ENCODE measurements around the gene SLC18B1. TPM values are rescaled to one million over a fixed set of nuclear protein-coding genes. Genes with fewer than 3 reads are reported as not detected.

The SLC18B1 gene
- total RNA-seq, 2 experiments from 2014 or later: 5.8 to 6.0 TPM

DNA sequence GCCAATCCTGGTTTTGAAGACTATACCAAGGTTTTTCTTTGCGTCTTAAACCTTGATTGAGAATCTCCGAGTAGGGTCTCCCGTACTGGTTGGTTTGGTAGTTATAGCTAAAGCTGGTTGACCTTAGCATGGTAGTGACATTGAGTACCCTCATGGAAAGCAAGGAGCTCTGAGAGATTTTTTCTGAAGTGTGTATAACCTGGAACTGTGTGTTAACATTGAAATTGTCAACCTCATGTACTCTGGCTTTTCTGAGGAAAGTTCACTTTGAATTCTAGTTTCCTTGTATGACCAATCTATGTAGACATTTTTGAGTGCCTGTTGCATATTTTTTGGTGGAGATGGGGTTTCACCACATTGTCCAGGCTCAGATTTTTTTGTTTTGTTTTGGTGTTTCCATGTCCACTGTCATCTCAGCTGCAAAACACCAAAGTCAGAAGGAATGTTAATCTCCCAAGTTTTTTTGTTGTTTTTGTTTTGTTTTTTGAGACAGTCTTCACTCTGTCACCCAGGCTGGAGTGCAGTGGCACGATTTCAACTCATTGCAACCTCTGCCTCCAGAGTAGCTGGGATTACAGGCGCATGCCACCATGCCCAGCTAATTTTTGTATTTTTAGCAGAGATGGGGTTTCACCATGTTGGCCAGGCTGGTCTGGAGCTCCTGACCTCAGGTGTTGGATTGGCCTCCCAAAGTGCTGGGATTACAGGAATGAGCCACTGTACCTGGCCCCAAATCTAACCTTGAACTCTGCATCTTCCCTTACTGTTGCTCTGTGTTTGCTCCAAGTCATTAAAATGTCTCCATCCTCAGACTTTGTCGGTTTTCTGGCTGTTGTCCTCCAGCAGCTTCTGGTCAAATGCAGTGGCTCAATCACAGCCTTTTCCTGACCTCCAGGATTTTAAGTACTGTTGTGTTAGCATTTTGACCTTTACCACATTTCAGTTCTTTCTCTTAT is 20.2 kb upstream of the SLC18B1 start:
- Histone ChIP-seq H3K4me3 (ENCODE audit: low read depth, low read length, poor library complexity, severe bottlenecking) (peak overlapping the region; percentile 93), H3K4me2 (ENCODE audit: low read length) (peak overlapping the region; percentile 80), H3K27ac (ENCODE audit: low read depth, low read length, poor library complexity, severe bottlenecking) (peak overlapping the region; percentile 23), H3K4me1 (ENCODE audit: insufficient read depth, low read length, poor library complexity, severe bottlenecking) (peaks cover 37% of the 10 kb centered on the region), H3K9me3 (ENCODE audit: low read length) (no peaks in the 10 kb centered on the region), H2AFZ (ENCODE audit: low read length) (no peak overlapping the region), H4K20me1 (ENCODE audit: insufficient read depth, low read length) (peaks cover 51% of the 10 kb centered on the region), H3K9me2 (ENCODE audit: insufficient read depth, low read length) (no peaks in the 10 kb centered on the region), H3K79me2 (ENCODE audit: insufficient read depth, low read depth, low read length) (peaks cover 37% of the 10 kb centered on the region), H3K36me3 (ENCODE audit: insufficient read depth, low read length) (peaks cover 55% of the 10 kb centered on the region)
- intact Hi-C loops (cut with micrococcal nuclease; ENCODE audit: unreplicated experiment): loop anchor here (10.0 kb wide), 2 partner anchors 904 to 1136 kb away; partner anchors contain the start of gene TBPL1
- TF ChIP-seq, protein P1, sequence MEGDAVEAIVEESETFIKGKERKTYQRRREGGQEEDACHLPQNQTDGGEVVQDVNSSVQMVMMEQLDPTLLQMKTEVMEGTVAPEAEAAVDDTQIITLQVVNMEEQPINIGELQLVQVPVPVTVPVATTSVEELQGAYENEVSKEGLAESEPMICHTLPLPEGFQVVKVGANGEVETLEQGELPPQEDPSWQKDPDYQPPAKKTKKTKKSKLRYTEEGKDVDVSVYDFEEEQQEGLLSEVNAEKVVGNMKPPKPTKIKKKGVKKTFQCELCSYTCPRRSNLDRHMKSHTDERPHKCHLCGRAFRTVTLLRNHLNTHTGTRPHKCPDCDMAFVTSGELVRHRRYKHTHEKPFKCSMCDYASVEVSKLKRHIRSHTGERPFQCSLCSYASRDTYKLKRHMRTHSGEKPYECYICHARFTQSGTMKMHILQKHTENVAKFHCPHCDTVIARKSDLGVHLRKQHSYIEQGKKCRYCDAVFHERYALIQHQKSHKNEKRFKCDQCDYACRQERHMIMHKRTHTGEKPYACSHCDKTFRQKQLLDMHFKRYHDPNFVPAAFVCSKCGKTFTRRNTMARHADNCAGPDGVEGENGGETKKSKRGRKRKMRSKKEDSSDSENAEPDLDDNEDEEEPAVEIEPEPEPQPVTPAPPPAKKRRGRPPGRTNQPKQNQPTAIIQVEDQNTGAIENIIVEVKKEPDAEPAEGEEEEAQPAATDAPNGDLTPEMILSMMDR (conservative IDR thresholded peaks at IDR 0.05; ENCODE audit: low read length): no peak
- TF ChIP-seq EZH2phosphoT487 (IDR thresholded peaks at IDR 0.05; ENCODE audit: borderline replicate concordance, low read depth, low read length): no peak
- CTCF ChIA-PET (ENCODE audit: unreplicated experiment): no interaction called here
- POLR2A ChIA-PET: interaction anchor here (0.7 to 0.9 kb wide), 3 partner anchors 58 to 333 kb away, joined by 3 to 4 read pairs (median 3); no protein-coding TSS in a partner anchor
- no TSS peak for BruUV-seq (replicated peaks)
- peak; percentile 7 for DNase-seq (ENCODE audit: low spot score)

DNA sequence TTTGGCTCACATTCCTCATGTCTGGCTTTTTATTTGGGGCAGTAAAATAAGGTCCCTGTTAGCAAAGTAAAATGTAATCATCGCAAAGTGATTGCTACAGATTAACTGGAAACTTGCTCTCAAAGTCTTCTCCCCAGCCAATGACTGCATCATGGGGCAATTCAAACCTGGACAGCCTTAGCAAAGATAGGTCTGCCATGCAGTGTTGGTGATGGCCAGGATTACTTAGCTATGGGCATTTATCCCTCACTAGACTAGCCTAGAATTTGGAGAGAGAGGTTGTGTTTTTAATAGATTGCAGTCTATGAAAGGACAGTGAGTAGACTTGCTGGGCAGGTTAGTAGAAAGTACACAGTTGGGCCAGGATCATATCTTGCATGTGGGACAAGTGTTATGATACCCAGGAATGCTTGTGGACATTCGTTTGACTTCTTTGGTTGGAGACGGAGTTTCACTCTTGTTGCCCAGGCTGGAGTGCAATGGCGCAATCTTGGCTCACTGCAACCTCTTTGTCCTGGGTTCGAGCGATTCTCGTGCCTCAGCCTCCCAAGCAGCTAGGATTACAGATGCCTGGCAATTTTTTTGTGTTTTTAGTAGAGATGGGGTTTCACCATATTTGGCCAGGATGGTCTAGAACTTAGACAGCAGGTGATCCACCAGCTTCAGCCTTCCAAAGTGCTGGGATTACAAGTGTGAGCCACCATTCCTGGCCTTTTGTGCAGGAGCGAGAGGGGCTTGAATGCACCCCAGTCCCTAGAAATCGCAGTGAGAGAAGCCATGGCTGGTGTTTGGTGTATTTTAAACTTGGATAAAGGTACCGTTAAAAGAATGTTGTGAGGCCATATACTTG is 19.3 kb upstream of the SLC18B1 start:
- ChIA-PET POLR2A (interaction anchor here (0.7 to 4.1 kb wide), 7 partner anchors 19 to 549 kb away, joined by 3 to 21 read pairs (median 5); partner anchors contain the start of genes SLC18B1 and VNN2), CTCF (ENCODE audit: unreplicated experiment) (no interaction called here)
- no peak for DNase-seq (ENCODE audit: low spot score)
- TF ChIP-seq, protein P1 (conservative IDR thresholded peaks at IDR 0.05; ENCODE audit: low read length): no peak
- TF ChIP-seq EZH2phosphoT487 (IDR thresholded peaks at IDR 0.05; ENCODE audit: borderline replicate concordance, low read depth, low read length): no peak
- no peaks in the 10 kb centered on the region for H3K9me3 ChIP-seq (ENCODE audit: low read length)
- peaks cover 55% of the 10 kb centered on the region for H3K36me3 ChIP-seq (ENCODE audit: insufficient read depth, low read length)
- intact Hi-C loops (cut with micrococcal nuclease; ENCODE audit: unreplicated experiment): loop anchor here (10.0 kb wide), 2 partner anchors 903 to 1137 kb away; partner anchors contain the start of gene TBPL1
- H3K4me1 ChIP-seq (ENCODE audit: insufficient read depth, low read length, poor library complexity, severe bottlenecking): peaks cover 34% of the 10 kb centered on the region
- no peak overlapping the region for H2AFZ ChIP-seq (ENCODE audit: low read length)
- H3K79me2 ChIP-seq (ENCODE audit: insufficient read depth, low read depth, low read length): peaks cover 37% of the 10 kb centered on the region
- no peaks in the 10 kb centered on the region for H3K9me2 ChIP-seq (ENCODE audit: insufficient read depth, low read length)
- peak overlapping the region; percentile 93 for H3K4me3 ChIP-seq (ENCODE audit: low read depth, low read length, poor library complexity, severe bottlenecking)
- H3K4me2 ChIP-seq (ENCODE audit: low read length): peak overlapping the region; percentile 80
- peaks cover 51% of the 10 kb centered on the region for H4K20me1 ChIP-seq (ENCODE audit: insufficient read depth, low read length)
- no TSS peak for BruUV-seq (replicated peaks)
- H3K27ac ChIP-seq (ENCODE audit: low read depth, low read length, poor library complexity, severe bottlenecking): peak overlapping the region; percentile 71
